ENCODE measurements around the gene DLAT.

Gene DLAT

GRCh38 chr11:112024773-112025678, at the start of gene DLAT:
Gene DLAT, plus strand, starts transcription at chr11:112025408. Its CDS starts 65 bp downstream, at chr11:112025473.
- no peaks in the 10 kb centered on the region for H3K9me3 Mint-ChIP-seq
- H3K36me3 Mint-ChIP-seq: peaks cover 11 to 26% of the 10 kb centered on the region in 2 donors
- H3K4me1 Mint-ChIP-seq: peaks cover 7 to 13% of the 10 kb centered on the region in 2 donors
- H3K27ac Mint-ChIP-seq: peak within 1 kb of the TSS; percentile 100
- peak; percentile 86 for DNase-seq
- H3K4me3 Mint-ChIP-seq: peak within 1 kb of the TSS; percentile 96 to 100
- peak; percentile 79 to 83 for ATAC-seq (replicated peaks)
- H3K27me3 Mint-ChIP-seq: no peaks in the 10 kb centered on the region

GRCh38 chr11:111976119-111976766, 49.0 kb upstream of the DLAT start:
- peak overlapping the region; percentile 72 to 84 for H3K4me3 Mint-ChIP-seq
- no peaks in the 10 kb centered on the region for H3K9me3 Mint-ChIP-seq
- peaks cover 32 to 40% of the 10 kb centered on the region in 2 donors for H3K27me3 Mint-ChIP-seq
- ATAC-seq (replicated peaks): no peak
- peaks cover 14 to 27% of the 10 kb centered on the region in 2 donors for H3K4me1 Mint-ChIP-seq
- no peaks in the 10 kb centered on the region for H3K36me3 Mint-ChIP-seq
- H3K27ac Mint-ChIP-seq: no peak overlapping the region
- no peak for DNase-seq

GRCh38 chr11:111976767-111977145, 48.5 kb upstream of the DLAT start:
- Mint-ChIP-seq H3K9me3 (no peaks in the 10 kb centered on the region), H3K4me3 (peak overlapping the region; percentile 72 to 84), H3K27ac (no peak overlapping the region), H3K27me3 (peaks cover 32 to 40% of the 10 kb centered on the region in 2 donors), H3K36me3 (no peaks in the 10 kb centered on the region), H3K4me1 (peaks cover 14 to 27% of the 10 kb centered on the region in 2 donors)
- ATAC-seq (replicated peaks) (no peak), DNase-seq (no peak)

GRCh38 chr11:111977146-111978027, 47.8 kb upstream of the DLAT start:
- Mint-ChIP-seq H3K9me3 (no peaks in the 10 kb centered on the region), H3K4me1 (peaks cover 15 to 25% of the 10 kb centered on the region in 2 donors), H3K36me3 (no peaks in the 10 kb centered on the region), H3K27ac (no peak overlapping the region), H3K4me3 (peak overlapping the region; percentile 75 to 84), H3K27me3 (peaks cover 32 to 40% of the 10 kb centered on the region in 2 donors)
- no peak for DNase-seq
- peak; percentile 77 to 82 for ATAC-seq (replicated peaks)

- DNase-seq (no peak), ATAC-seq (replicated peaks) (no peak)
- Mint-ChIP-seq H3K27me3 (peaks cover 32 to 40% of the 10 kb centered on the region in 2 donors), H3K9me3 (no peaks in the 10 kb centered on the region), H3K27ac (no peak overlapping the region), H3K4me3 (peak overlapping the region; percentile 75 to 84), H3K36me3 (no peaks in the 10 kb centered on the region), H3K4me1 (peaks cover 12 to 20% of the 10 kb centered on the region in 2 donors)
Observed at GRCh38 chr11:111978028-111978771, 47.0 kb upstream of the DLAT start.

- ATAC-seq (replicated peaks) (no peak), DNase-seq (no peak)
- Mint-ChIP-seq H3K4me3 (no peak overlapping the region), H3K9me3 (no peaks in the 10 kb centered on the region), H3K27ac (no peak overlapping the region), H3K4me1 (peaks cover 12 to 20% of the 10 kb centered on the region in 2 donors), H3K27me3 (peaks cover 32 to 40% of the 10 kb centered on the region in 2 donors), H3K36me3 (no peaks in the 10 kb centered on the region)
Observed at GRCh38 chr11:111980062-111980461, 45.1 kb upstream of the DLAT start.

- DNase-seq (no peak), ATAC-seq (replicated peaks) (no peak)
- Mint-ChIP-seq H3K27ac (no peak overlapping the region), H3K36me3 (peaks cover 0 to 1% of the 10 kb centered on the region in 2 donors), H3K27me3 (peaks cover 32 to 37% of the 10 kb centered on the region in 2 donors), H3K4me1 (peaks cover 8 to 14% of the 10 kb centered on the region in 2 donors), H3K4me3 (no peak overlapping the region), H3K9me3 (no peaks in the 10 kb centered on the region)
Observed at GRCh38 chr11:111981270-111981669, 43.9 kb upstream of the DLAT start.

- H3K27ac Mint-ChIP-seq: no peak overlapping the region
Observed at GRCh38 chr11:111982019-111982464, 43.2 kb upstream of the DLAT start.

GRCh38 chr11:111982541-111983186, 42.5 kb upstream of the DLAT start:
- peaks cover 4 to 5% of the 10 kb centered on the region in 2 donors for H3K4me1 Mint-ChIP-seq
- no peak overlapping the region for H3K27ac Mint-ChIP-seq
- DNase-seq: no peak
- no peaks in the 10 kb centered on the region for H3K9me3 Mint-ChIP-seq
- H3K27me3 Mint-ChIP-seq: peaks cover 24 to 26% of the 10 kb centered on the region in 2 donors
- peaks cover 0 to 1% of the 10 kb centered on the region in 2 donors for H3K36me3 Mint-ChIP-seq
- ATAC-seq (replicated peaks): no peak
- no peak overlapping the region for H3K4me3 Mint-ChIP-seq

More at GRCh38 chr11:111982019-111982464, 43.2 kb upstream of the DLAT start:
- peaks cover 8 to 9% of the 10 kb centered on the region in 2 donors for H3K4me1 Mint-ChIP-seq
- no peak for DNase-seq
- peaks cover 0 to 1% of the 10 kb centered on the region in 2 donors for H3K36me3 Mint-ChIP-seq
- ATAC-seq (replicated peaks): peak; percentile 80 to 84
- peaks cover 27 to 31% of the 10 kb centered on the region in 2 donors for H3K27me3 Mint-ChIP-seq
- H3K4me3 Mint-ChIP-seq: no peak overlapping the region
- no peaks in the 10 kb centered on the region for H3K9me3 Mint-ChIP-seq

GRCh38 chr11:111983187-111983986, 41.8 kb upstream of the DLAT start:
- Mint-ChIP-seq H3K36me3 (peaks cover 0 to 1% of the 10 kb centered on the region in 2 donors), H3K9me3 (no peaks in the 10 kb centered on the region), H3K4me1 (peaks cover 0 to 2% of the 10 kb centered on the region in 2 donors), H3K4me3 (no peak overlapping the region), H3K27ac (no peak overlapping the region), H3K27me3 (peaks cover 17 to 19% of the 10 kb centered on the region in 2 donors)
- ATAC-seq (replicated peaks) (no peak), DNase-seq (no peak)

- H3K9me3 Mint-ChIP-seq: no peaks in the 10 kb centered on the region
- H3K36me3 Mint-ChIP-seq: peaks cover 0 to 1% of the 10 kb centered on the region in 2 donors
- H3K27me3 Mint-ChIP-seq: no peaks in the 10 kb centered on the region
- ATAC-seq (replicated peaks): no peak
- no peak for DNase-seq
- no peak overlapping the region for H3K27ac Mint-ChIP-seq
- H3K4me3 Mint-ChIP-seq: no peak overlapping the region
- peaks cover 0 to 2% of the 10 kb centered on the region in 2 donors for H3K4me1 Mint-ChIP-seq
Observed at GRCh38 chr11:111986589-111986988, 38.6 kb upstream of the DLAT start.

- Mint-ChIP-seq H3K36me3 (peaks cover 0 to 1% of the 10 kb centered on the region in 2 donors), H3K27ac (no peak overlapping the region), H3K27me3 (no peaks in the 10 kb centered on the region), H3K4me3 (no peak overlapping the region), H3K4me1 (no peaks in the 10 kb centered on the region), H3K9me3 (no peaks in the 10 kb centered on the region)
- ATAC-seq (replicated peaks) (no peak), DNase-seq (no peak)
Observed at GRCh38 chr11:111990381-111990780, 34.8 kb upstream of the DLAT start.

Measured in stimulated activated naive B cell treated with anti-CD40 and anti-IgM and Interleukin-4, amounts not matched to agents 10 μg/mL and 1 μg/mL and 100 μg/mL, for 72 hours (primary cell).